ENCODE data around the gene ATAT1.

The ATAT1 gene

DNA sequence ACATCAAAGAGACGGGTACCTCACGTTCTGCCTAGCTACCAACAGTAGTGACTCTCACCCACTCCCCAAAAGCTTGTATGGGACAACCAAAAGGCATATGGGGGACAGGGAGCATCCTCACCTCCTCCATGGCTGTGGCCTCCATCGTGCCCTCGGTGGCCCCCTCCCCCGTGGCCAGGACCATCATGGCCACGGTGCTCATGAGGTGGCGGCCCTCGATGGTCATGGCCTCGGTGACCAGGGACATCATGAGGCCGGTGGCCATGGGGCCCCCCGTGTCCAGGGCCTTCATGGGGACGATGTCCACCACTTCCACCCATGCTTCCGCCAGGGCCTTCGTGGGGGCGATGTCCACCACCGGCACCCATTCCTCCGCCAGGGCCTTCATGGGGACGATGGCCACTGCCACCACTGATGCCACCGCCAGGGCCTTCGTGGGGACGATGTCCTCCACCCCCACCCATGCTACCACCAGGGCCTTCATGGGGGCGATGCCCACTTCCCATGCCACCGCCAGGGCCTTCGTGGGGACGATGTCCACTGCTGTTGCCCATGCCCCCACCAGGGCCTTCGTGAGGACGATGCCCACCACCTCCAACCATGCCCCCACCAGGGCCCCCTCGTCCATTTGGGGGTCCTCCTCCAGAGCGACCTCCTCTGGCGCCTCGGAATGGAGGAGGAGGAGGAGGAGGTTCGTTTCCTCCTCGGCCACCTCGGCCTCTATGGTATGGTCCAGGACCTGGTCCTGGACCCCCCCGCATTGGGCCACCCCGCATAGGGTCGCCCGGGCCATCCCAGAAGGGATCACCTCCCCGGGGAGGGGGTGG lies 24.6 kb upstream of the ATAT1 start:
- no peak overlapping the region for H3K27ac ChIP-seq (replicated peaks)
- no peaks in the 10 kb centered on the region for H3K27me3 ChIP-seq (ENCODE audit: insufficient read depth, poor library complexity, severe bottlenecking)
- H3K4me3 ChIP-seq (replicated peaks; ENCODE audit: insufficient read depth, low read length): no peak overlapping the region
- 0 out of 2 replicates have a peak, but pooled peaks have one; percentile 28 for TF ChIP-seq POLR2AphosphoS5 (IDR thresholded peaks at IDR 0.05; ENCODE audit: low read depth)
- no peak for TF ChIP-seq GABPA (IDR thresholded peaks at IDR 0.05; ENCODE audit: low read depth)
- no peak for DNase-seq (ENCODE audit: low read depth in 1 of 2, low spot score in 1 of 2)

DNA sequence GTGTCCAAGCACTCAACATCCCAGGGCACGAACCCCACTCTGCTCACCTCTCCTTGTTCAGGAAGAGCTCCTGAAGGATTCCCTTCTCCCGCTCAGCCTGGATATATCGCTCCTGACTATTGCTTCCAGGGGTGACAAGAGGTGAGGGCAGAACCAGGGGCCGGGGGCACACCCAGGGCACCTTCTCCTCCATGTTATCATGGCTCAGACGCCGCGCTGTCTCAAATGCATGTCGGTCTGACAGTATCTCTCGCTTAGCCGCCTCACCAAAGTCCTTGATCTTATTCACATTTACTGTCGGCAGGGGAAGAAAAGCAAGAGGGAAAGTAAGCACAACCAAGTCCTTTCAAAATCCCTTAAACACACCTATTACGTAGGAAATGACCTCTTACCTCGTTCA lies 22.7 kb upstream of the ATAT1 start:
- Histone ChIP-seq H3K27me3 (ENCODE audit: insufficient read depth, poor library complexity, severe bottlenecking) (no peaks in the 10 kb centered on the region), H3K4me3 (replicated peaks; ENCODE audit: insufficient read depth, low read length) (no peak overlapping the region), H3K27ac (replicated peaks) (no peak overlapping the region)
- no peak for DNase-seq (ENCODE audit: low read depth in 1 of 2, low spot score in 1 of 2)
- TF ChIP-seq, protein P1, sequence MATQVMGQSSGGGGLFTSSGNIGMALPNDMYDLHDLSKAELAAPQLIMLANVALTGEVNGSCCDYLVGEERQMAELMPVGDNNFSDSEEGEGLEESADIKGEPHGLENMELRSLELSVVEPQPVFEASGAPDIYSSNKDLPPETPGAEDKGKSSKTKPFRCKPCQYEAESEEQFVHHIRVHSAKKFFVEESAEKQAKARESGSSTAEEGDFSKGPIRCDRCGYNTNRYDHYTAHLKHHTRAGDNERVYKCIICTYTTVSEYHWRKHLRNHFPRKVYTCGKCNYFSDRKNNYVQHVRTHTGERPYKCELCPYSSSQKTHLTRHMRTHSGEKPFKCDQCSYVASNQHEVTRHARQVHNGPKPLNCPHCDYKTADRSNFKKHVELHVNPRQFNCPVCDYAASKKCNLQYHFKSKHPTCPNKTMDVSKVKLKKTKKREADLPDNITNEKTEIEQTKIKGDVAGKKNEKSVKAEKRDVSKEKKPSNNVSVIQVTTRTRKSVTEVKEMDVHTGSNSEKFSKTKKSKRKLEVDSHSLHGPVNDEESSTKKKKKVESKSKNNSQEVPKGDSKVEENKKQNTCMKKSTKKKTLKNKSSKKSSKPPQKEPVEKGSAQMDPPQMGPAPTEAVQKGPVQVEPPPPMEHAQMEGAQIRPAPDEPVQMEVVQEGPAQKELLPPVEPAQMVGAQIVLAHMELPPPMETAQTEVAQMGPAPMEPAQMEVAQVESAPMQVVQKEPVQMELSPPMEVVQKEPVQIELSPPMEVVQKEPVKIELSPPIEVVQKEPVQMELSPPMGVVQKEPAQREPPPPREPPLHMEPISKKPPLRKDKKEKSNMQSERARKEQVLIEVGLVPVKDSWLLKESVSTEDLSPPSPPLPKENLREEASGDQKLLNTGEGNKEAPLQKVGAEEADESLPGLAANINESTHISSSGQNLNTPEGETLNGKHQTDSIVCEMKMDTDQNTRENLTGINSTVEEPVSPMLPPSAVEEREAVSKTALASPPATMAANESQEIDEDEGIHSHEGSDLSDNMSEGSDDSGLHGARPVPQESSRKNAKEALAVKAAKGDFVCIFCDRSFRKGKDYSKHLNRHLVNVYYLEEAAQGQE (IDR thresholded peaks at IDR 0.05; ENCODE audit: insufficient replicate concordance, low read depth): no peak
- no peak for TF ChIP-seq SPI1 (IDR thresholded peaks at IDR 0.05; ENCODE audit: borderline replicate concordance, low read depth)
- TF ChIP-seq POLR2AphosphoS5 (IDR thresholded peaks at IDR 0.05; ENCODE audit: low read depth): no peak
- TF ChIP-seq, protein P2, sequence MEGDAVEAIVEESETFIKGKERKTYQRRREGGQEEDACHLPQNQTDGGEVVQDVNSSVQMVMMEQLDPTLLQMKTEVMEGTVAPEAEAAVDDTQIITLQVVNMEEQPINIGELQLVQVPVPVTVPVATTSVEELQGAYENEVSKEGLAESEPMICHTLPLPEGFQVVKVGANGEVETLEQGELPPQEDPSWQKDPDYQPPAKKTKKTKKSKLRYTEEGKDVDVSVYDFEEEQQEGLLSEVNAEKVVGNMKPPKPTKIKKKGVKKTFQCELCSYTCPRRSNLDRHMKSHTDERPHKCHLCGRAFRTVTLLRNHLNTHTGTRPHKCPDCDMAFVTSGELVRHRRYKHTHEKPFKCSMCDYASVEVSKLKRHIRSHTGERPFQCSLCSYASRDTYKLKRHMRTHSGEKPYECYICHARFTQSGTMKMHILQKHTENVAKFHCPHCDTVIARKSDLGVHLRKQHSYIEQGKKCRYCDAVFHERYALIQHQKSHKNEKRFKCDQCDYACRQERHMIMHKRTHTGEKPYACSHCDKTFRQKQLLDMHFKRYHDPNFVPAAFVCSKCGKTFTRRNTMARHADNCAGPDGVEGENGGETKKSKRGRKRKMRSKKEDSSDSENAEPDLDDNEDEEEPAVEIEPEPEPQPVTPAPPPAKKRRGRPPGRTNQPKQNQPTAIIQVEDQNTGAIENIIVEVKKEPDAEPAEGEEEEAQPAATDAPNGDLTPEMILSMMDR (IDR thresholded peaks at IDR 0.05; ENCODE audit: insufficient read depth, low read length): no peak
- TF ChIP-seq GABPA (IDR thresholded peaks at IDR 0.05; ENCODE audit: low read depth): no peak

DNA sequence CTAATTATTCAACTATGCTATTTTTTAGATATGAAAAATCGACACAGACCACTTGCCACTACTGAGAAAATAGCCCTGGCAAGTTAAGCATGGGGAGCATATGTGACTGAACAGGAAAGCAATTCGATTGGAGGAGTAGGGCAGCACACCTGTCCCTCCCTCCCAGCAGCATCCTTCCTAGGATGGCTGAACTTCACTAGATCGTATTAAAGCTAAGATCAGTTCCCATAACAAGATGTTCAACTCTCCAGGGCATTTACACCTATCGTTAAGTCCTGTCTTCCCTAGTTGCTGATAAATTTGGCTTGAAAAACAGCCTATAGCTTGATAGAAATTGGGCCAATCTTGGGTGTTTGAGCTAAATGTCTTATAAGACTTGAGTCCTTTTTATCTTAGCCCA lies 16.6 kb upstream of the ATAT1 start:
- H3K27ac ChIP-seq (replicated peaks): no peak overlapping the region
- no peak for TF ChIP-seq POLR2AphosphoS5 (IDR thresholded peaks at IDR 0.05; ENCODE audit: low read depth)
- TF ChIP-seq, protein P1 (IDR thresholded peaks at IDR 0.05; ENCODE audit: insufficient replicate concordance, low read depth): no peak
- TF ChIP-seq GABPA (IDR thresholded peaks at IDR 0.05; ENCODE audit: low read depth): no peak
- TF ChIP-seq, protein P2 (IDR thresholded peaks at IDR 0.05; ENCODE audit: insufficient read depth, low read length): no peak
- no peak for TF ChIP-seq SPI1 (IDR thresholded peaks at IDR 0.05; ENCODE audit: borderline replicate concordance, low read depth)

DNA sequence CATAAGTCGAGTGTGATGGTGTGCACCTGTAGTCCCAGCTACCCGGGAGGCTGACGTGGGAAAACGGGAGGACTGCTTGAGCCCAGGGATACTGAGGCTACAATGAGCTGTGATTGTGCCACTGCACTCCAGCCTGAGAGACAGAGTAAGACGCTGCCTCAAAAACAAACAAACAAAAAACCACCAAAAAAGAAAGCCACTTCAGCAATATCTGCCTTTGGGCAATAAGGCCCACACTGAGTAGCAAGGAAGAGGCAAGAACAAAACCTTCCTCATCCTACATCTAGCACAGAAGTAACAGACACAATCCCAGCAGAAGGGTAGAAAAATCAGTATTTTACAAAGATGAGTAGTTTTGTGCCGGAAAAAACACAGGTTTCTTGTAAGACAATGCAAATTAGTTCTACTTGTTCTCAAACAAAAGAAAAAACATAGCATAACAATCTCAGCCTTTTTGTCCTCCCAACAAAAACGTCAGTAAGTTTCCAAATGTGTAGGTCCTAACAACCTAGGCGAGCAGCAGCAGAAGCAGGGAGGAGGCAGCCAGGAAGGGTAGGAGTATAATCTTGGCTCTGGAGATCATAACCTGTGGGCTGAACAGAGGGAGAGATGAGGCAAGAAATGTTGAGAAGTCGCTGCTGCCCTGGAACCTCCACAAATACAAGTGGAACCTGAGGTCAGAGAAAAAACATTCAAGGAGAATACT lies 15.4 kb upstream of the ATAT1 start:
- no peak for DNase-seq (ENCODE audit: low read depth in 1 of 2, low spot score in 1 of 2)
- TF ChIP-seq GABPA (IDR thresholded peaks at IDR 0.05; ENCODE audit: low read depth) (no peak), SPI1 (IDR thresholded peaks at IDR 0.05; ENCODE audit: borderline replicate concordance, low read depth) (no peak), POLR2AphosphoS5 (IDR thresholded peaks at IDR 0.05; ENCODE audit: low read depth) (no peak)
- TF ChIP-seq, protein P2 (IDR thresholded peaks at IDR 0.05; ENCODE audit: insufficient read depth, low read length): no peak
- TF ChIP-seq, protein P1 (IDR thresholded peaks at IDR 0.05; ENCODE audit: insufficient replicate concordance, low read depth): no peak
- Histone ChIP-seq H3K27ac (replicated peaks) (no peak overlapping the region), H3K4me3 (replicated peaks; ENCODE audit: insufficient read depth, low read length) (no peak overlapping the region), H3K27me3 (ENCODE audit: insufficient read depth, poor library complexity, severe bottlenecking) (no peaks in the 10 kb centered on the region)

More for the DNA sequence above, 16.6 kb upstream of the ATAT1 start:
- Histone ChIP-seq H3K4me3 (replicated peaks; ENCODE audit: insufficient read depth, low read length) (no peak overlapping the region), H3K27me3 (ENCODE audit: insufficient read depth, poor library complexity, severe bottlenecking) (no peaks in the 10 kb centered on the region)
- no peak for DNase-seq (ENCODE audit: low read depth in 1 of 2, low spot score in 1 of 2)

Measured in HL-60 (cell line).